HG03097 (cell line): Measurements from ENCODE around the gene RANBP10.

Experiments used
- ATAC-seq: cut with Tn5 transposase; IDR thresholded peaks from one replicate; pipeline ENCODE4 v1.9.1; 2021; ENCODE audit not compliant: unreplicated experiment, low FRiP score

The RANBP10 gene

DNA sequence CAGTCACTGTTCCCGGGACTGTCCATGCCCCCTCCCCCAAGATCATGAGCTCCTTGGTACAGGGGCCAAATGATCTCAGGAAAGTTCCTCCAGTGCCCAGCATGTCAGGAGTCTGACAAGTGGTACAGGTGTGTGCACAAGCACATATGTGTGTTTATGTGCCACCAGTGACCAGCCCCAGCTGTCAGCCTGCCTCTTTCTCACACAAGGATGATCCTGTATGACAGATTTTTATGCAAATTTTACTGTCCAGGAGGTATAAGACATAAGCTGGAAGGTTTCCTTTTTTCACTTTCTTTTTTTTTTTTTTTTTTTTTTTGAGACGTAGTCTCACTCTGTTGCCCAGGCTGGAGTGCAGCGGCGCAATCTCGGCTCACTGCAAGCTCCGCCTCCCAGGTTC lies 55.9 kb downstream of the RANBP10 start:
- ATAC-seq: no peak

- no peak for ATAC-seq
Measured at GRCh38 chr16:67749436-67750078, 56.8 kb downstream of the RANBP10 start.

DNA sequence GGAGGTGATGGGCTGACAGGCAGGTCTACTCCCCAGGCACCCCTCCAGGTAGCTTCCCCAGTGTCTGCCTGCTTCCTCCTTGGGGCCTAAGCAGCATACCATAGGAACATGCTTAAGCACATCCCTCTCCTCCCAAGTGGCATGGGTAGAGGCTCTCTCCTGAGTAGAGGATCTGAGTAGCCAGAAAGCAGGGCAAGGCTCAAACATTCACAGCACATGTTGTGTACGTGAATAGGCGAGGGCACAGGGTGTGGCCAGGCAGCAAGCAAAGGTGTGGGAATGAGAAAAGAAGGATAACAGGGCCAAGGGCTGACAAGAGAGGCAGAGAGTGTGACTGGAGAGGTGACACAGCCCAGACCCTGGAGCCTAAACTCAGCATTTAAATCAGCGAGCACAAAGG lies 57.5 kb downstream of the RANBP10 start:
- ATAC-seq: no peak

DNA sequence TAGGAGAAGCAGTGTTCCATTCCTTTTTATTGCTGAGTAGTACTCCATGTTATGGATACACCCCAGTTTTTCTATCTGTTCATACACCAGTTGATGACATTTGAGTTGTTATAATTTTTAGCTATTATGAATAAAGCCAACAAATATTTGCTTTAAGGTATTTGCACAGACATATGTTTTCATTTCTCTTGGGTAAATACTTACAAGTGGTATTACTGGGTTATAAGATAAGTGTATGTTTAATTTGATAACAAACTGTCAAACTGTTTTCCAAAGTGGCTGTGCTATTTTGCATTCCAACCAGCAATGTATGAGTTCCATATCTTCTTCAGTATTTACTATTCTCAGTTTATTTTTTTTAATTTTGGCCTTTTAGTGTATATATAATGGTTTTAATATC lies 59.5 kb downstream of the RANBP10 start:
- ATAC-seq: no peak

GRCh38 chr16:67741118-67741517 lies 65.2 kb downstream of the RANBP10 start:
- no peak for ATAC-seq

- no peak for ATAC-seq
Measured at GRCh38 chr16:67740391-67740790, 66.0 kb downstream of the RANBP10 start.

- ATAC-seq: no peak
Measured at GRCh38 chr16:67736858-67737257, 69.5 kb downstream of the RANBP10 start.

GRCh38 chr16:67734731-67735201 lies 71.6 kb downstream of the RANBP10 start:
- no peak for ATAC-seq

DNA sequence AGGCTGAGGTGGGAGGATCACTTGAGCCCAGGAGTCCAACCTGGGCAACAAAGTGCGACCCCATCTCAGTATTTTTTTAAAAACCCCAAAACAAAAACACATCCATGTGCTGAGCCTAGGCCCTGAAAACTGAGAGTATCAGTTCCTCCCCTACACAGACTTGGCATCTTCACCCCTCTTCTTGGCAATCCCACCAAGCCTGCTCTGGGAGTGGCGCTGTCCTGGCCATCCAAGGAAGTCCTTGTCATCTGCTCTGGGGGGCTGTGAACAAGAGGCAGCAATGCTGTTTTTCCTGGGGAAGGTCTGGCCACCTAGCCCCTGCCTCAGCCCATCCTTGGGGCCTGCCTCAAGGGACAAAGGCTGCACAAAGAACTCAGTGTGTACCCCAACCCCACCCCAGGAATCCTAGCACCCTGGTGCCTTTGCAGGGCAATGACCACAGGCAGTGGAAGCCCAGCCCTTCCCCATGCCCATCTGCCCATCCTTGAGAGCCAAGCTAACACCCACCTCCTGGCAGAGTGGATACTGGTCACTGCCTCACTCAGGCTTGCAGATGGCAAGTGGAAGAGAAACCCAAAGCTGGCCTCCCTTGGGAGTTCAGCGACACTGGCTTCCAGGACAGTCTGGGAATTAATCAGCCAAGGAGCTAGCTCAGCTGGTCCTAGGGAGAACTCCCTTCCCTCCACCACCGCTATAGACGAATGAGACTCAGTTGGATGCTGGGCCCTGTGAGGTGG lies 72.5 kb downstream of the RANBP10 start:
- ATAC-seq: no peak

- ATAC-seq: no peak
Measured at GRCh38 chr16:67731753-67732095, 74.6 kb downstream of the RANBP10 start.

DNA sequence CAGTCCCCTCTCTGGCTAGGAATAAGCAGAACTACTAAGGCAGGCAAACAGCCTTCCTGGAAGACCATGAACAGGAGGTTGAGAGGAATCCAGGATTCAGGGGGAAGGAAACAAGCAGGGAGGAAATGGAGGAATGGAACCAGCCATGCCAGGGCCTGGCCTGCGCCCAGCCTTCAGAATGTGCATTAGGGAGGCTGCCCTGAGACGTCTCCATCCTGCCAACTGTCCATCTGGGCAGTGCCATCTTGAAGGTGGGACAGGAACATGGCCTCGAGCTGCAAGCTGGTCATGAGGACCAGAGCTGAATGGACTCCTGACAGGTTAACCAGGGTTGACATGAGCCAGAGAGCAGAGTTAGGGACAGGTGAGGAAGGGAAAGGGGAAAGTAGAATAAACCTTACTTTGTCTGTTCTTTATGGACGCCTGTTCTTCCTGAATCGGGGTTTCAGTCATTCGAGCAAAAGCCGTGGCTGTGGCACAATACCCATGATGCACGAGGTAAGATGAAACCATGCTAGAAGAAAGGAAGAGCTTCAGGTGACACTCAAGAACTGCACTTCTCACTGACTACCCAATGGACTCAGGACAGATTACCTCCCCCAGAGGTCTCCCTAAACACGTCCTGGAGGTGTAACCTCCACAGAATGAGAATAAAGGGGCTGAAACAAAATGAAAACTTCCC lies 75.1 kb downstream of the RANBP10 start:
- no peak for ATAC-seq

GRCh38 chr16:67730326-67730725 lies 76.0 kb downstream of the RANBP10 start:
- ATAC-seq: no peak

DNA sequence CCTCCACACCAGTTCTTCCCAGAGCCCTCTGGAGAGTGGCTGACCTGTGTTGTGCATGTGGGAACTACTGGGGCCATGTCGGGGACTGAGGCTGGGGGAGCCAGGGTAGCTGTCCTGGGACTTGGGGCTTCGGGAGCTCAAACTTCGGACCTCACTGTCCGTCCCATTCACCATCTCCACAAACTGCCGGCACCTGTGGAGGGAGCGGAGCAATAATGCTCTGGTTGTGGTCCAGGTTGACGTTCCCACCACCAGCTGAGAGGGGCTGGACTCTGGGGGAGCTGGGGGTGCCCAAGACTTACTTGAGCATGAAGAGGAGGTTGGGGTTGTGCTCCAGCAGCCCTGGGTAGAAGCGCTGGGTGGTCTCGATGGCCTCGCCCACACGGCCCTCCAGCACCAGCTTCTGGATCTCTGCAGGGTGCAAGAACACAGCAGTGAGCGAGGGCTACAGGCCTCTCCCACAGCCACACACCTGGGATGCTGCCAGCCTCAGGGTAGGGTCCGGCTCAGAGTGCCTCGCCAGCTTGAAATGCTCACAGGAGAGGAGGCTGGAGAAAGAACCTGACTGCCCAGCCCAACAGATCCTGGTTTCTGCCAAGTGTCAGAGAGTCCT lies 76.6 kb downstream of the RANBP10 start:
- no peak for ATAC-seq

DNA sequence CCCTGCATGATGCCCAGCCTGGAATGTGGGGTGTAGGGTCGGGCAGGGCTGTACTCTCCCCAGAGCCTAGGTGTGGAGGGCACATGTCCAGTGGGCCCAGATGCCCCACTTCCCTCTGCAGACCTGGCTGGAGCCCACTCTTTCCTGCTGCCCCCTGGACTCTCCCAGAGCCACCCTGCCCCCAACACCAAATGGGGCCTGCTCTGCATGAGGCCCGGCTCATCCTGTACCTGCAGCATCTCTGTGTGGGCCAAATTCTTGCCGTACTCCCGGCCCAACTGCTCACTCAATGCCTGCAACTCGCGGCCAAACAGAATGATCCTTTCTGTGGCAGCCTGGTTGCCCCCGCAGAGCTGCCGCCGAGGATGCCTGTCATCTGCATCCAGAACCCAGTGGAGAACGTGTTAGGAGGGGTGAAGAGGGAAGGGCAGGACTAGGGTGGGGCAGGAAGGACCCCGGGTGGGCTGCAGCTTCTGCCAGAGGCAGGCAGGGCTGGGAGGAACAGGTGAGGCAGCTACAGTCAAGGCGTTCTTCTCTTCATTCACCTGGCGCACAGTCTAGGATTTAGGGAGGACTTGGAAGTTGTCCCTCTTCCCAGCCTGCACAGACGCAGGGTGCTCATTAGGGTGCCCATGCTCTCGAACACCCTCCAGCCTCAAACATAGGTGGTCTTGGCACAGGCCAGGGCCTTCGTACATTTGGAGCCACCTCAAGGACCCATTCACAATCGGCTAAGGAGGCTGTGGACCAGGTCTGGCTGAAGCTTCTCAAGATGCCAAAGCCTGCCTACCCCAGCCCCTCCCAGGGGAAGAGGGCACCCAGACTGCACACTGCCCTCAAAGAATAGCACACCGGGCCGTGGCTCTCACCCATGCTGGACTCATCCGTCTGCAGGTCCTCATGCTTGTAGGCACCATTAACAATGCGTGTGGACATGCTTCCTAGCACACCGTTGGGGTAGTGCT lies 78.6 kb downstream of the RANBP10 start:
- ATAC-seq: no peak

DNA sequence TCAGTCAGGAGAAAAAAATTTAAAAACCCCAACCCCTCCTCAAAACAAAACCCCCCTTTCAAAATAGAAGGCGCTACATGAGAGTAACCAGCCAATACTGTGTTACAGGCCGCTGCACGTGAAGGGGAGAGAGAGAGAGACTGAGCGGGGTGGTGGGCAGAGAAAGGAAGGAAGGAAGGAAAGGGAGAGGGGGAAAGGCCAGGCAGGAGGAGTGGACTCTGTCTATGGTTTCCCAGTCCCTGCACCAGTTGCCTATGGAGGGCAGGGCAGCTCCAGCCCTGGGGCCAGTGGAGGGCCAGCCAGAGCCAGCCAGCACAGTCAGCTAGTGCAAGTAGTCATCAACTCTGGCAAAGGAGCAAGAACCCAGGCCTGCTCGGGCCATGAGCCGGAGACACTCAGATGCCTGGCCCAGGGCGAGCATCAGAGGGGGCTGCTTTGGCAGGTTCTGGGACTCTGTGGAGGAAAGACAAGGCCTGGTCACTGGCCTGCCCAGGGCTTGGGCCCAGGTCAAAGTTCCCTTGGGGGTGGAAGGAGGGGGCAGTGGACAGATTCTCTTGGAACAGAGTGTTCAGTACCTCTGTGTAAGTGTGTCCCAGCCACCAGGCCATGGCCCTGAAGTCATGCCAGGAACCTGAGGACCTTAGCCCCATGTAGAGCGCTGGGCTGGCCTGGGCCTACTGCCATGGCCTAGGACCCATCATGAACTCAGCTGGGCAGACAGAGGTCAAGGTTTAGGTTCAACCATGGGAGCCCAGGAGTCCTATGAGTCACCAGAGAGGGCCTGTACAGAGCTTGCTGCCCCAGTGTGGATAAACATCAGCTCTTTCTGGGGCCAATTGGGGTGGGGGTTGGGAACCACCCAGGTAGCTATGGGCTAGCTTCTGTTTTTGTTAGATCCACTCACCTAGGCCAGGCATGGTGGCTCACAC lies 80.0 kb downstream of the RANBP10 start:
- no peak for ATAC-seq

DNA sequence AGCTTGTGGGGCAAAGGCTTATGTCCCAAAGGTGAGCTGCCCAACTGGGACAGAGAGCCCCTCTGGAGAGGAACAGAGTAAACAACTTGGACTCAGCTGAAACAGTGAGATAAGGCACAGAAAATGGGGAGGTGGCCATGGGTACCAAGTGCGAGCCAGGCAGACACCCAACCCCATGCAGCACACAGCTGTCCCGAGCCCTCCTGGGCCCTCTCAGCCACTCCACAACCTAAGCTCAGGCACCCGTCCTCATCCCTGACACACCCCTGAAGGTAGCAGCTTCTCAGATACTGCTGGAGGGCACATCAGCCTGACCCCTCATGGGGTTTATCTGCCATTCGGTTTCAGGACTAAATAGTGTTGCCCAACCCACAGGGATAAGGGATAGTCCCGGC lies 82.5 kb downstream of the RANBP10 start:
- ATAC-seq: no peak

DNA sequence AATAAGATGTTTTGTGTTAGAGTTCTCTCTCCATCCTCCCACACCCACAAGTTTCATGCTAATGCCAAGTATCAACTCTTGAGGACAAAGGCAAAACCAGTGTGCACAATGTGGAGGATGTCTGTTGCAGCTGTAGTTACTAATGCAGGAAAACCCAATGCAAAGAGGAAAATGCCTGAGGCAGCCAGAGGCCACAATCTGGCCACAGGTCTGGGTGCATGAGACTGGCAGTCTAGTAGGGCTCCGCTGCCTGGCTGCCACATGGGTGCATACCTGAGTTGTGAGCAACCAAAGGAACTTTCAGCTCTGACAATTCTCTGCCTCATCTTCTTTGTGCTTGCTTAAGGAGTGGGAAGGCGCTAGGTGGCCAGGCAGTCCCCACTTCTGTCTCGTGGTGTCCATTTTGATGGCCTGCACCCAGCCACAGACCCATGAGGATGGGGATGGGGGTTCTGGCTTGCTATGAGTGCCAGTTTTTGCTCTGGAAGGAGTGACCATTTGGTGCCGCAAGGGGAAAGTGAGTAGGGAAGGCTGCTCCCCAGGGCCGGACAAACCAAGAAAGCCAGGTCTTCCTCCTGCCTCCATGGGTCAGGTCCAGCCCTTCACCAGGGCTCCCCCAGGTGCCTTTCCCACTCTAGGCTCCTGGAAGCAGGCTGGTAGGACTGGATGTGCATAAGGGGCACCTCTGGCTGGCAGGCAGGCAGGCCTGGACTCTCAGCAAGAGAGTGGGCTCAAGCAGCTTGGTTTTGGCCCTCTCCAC lies 83.0 kb downstream of the RANBP10 start:
- no peak for ATAC-seq

GRCh38 chr16:67720236-67720635 lies 86.1 kb downstream of the RANBP10 start:
- no peak for ATAC-seq

GRCh38 chr16:67719778-67720144 lies 86.6 kb downstream of the RANBP10 start:
- peak; percentile 9 for ATAC-seq
